Stimulated activated CD4-positive, alpha-beta T cell treated with anti-CD3 and anti-CD28 coated beads, Interleukin-2, amount 100 ng/mL, for 48 hours (primary cell): ENCODE measurements around the gene ZSWIM5.
"Not testable (repeated sequence)": the region's sequence is repeated elsewhere in the genome, so short reads cannot be mapped to it uniquely, and the experiment has no call there.

Experiments
- DNase-seq, 2 donors: peaks; one replicate each; pipeline ENCODE4 v3.0.0-alpha.2; 2020

The ZSWIM5 gene

DNA sequence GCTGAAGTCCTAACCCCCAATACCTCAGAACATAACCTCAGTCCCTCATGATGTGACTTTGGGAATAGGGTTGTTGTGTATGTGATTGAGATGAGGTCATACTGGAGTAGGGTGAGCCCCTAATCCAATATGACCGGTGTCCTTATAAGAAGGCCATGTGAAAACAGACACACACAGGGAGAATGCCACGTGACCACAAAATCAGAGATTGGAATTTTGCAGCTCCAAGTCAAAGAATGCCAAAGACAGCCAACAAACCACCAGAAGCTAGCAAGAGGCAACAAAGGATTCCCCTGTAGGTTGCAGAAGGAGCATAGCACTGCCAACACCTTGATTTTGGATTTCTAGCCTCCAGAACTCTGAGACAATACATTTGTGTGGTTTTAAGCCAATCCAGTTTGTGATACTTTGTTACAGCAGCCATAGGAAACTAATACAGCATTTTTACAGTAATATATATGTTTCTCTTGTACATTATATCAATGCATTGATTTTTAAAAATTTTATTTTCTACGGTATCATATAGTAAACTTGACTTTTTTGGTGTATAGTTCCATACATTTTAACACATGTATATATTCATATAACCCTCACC, 5.4 kb downstream of the ZSWIM5 start:
- no peak for DNase-seq

DNA sequence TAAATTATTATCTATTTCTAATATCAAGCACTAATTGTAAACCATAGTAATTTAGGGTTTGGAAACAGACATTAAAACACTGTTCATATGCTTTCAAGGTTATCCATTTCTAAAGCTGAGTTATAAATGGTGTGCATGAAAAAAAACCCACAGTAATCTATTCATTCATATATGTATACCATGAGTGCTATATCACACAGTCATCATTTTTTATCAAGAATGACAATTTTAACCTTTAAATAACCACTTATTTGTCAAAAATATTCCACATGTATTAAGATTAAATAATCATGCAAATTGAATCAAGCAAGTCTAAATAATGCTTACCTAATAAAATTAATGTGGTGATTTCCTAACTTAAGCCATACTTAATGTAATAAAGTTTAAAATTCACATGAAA, 6.0 kb downstream of the ZSWIM5 start:
- DNase-seq, result no peak

DNA sequence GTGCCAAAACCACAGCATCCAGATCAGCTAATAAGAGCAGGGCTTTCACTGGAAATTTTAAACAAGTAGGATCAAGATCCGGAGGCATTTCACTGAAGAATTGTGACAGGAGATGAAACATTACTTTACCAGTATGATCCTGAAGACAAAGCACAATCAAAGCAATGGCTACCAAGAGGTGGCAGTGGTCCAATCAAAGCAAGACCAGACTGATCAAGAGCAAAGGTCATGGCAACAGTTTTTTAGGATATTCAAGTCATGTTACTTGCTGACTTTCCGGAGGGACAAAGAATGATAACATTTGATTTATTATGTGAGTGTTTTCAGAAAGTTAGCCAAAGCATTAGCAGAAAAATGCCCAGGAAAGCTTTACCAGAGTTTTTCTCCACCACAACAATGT, 8.2 kb downstream of the ZSWIM5 start:
- no peak for DNase-seq

DNA sequence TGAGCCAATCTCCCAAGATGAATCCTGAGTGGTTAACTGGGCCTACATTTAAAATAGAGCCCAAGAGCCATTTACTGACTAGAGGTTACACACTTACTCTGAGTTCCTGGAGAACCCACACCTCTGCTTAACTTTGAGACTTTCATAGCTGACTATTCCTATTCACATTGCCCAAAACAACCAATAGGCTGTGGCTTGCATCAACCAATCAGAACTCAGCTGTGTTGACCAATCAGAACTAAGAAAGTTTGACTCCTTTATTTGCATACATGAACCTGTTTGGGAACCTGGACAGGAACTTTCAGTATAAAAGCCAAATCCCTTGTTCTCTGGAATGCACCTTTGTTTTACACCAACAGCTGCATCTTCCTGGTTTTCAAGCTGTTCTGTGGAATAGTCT, 9.5 kb downstream of the ZSWIM5 start:
- DNase-seq, result no peak

DNA sequence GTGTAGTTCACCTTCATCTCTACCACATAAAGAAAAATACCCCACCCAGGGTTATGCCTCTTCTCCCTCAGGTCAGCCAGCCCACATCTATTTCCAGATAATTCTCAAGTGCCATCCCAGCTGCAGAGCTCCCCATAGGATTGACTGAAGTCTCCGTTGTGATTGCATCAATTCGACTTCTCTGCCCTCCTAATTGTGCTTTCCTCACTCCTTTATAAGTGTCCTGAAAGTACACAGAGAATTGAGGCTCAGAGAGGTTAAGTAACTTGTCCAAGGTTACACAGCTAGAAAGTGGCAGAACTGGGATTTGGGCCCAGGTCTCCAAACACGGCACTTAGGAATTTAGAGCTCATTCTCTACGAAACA, 15.0 kb downstream of the ZSWIM5 start:
- DNase-seq, result no peak

DNA sequence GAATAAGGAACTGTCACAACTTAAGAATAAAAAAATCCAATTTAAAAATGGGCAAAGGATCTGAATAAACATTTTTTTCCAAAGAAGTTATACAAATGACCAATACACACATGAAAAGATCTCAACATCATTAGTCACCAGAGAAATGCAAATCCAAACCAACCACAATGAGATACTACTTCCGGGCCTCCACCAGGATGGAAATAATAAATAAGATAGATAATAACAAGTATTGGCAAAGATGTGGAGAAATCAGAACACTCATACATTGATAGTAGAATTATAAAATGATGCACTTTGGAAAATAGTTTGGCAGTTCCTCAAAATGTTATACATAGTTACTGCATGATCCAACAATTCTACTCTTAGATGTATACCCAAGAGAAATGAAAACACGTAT, 18.7 kb downstream of the ZSWIM5 start:
- DNase-seq, result no peak

DNA sequence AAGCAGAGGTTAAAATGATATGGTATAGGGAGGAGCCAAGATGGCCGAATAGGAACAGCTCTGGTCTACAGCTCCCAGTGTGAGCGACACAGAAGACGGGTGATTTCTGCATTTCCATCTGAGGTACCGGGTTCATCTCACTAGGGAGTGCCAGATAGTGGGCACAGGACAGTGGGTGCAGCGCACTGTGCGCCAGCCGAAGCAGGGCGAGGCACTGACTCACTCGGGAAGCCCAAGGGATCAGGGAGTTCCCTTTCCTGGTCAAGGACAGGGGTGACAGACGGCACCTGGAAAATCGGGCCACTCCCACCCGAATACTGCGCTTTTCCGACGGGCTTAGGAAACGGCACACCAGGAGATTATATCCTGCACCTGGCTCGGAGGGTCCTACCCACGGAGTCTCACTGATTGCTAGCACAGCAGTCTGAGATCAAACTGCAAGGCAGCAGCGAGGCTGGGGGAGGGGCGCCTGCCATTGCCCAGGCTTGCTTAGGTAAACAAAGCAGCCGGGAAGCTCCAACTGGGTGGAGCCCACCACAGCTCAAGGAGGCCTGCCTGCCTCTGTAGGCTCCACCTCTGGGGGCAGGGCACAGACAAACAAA, 26.4 kb downstream of the ZSWIM5 start:
- not testable (repeated sequence) for DNase-seq

DNA sequence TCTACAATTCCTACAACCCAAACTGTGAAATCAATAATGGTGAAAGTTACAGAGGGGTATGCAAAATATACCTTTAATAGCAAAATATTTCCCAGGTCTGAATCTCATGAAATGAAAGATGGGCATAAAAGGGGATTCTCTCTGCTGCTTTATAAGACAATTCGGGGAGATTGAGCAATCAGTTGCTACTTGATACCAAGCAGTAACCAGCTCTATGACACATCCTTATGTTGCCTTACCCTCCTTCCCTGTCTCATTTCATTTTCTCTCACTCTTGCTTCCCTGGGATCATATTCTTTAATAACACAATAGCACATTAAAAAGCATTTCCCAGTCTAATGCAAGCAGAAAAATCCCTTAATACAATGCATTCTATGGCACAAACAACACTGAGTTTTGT, 29.0 kb downstream of the ZSWIM5 start:
- no peak for DNase-seq

DNA sequence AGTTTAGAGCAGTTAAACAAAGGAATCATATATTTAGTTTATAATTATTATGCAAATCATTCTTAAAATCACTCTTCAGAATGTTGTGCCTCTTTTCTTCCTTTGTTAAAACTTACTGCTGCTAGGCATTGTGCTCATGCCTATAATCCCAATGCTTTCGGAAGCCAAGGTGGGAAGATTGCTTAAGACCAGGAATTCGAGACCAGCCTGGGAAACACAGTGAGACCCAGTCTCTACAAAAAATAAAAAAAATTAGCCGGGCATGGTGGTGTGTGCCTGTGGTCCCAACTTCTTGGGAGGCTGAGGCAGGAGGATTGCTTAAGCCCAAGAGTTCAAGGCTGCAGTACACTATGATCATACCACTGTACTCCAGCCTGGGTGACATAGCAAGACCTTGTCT, 33.6 kb downstream of the ZSWIM5 start:
- DNase-seq, result no peak

DNA sequence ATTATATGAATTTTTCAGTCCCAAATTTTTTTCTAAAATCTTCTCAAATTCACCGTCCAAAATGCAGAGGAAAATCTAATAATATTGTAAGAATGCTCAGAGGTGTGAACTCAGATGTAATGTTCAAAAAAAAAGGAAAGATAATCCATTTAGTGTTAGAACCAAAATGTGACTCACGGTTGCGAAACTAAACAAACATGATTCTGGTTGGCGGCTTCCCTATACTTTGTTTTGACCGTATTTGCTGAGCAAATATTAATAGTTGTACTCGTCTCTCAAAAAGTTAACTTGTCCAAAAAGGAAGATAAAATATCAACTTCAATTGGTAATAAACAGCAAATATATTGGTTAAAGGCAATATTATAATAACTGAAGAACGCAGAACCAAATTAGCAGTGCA, 34.4 kb downstream of the ZSWIM5 start:
- no peak for DNase-seq

DNA sequence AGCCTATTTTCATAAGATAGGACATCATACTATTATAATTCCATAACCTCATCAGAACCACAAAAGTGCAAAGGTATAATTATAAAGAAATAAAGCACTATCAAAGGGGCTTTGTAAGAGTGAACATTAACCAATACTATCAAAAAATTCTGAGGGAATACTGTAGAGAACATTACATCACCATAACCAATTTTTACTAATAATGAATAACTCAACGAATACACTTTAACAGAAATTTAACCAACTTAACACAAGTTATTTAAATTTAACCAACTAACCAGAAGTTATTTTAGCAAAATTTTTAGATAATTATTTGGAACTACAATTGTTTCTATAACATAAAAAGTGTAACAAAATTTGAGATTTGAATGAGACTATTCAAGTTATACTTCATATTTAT, 34.8 kb downstream of the ZSWIM5 start:
- DNase-seq, result no peak

DNA sequence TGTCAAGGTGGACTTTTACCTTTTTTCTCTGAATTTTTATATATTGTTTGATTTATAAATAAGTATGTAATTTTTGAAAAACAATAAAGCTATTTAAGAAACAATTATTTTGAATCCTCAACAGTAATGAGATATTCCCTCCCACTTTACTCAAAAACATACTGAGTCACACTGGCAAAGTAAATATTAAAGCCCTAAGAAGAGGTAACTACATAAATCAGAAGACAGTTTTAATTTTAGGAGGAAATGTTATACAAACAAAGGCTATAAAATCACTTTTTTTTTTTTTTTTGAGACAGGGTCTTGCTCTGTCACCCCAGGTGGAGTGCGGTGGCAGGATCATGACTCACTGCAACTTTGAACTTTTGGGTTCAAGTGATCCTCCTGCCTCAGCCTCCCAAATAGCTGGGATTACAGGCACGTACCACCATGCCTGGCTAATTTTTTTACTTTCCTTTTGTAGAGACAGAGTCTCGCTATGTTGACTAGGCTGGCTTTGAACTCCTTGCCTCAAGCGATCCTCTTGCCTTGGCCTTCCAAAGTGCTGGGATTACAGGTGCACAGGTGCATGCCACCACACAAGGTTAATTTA, 36.2 kb downstream of the ZSWIM5 start:
- DNase-seq, result no peak

DNA sequence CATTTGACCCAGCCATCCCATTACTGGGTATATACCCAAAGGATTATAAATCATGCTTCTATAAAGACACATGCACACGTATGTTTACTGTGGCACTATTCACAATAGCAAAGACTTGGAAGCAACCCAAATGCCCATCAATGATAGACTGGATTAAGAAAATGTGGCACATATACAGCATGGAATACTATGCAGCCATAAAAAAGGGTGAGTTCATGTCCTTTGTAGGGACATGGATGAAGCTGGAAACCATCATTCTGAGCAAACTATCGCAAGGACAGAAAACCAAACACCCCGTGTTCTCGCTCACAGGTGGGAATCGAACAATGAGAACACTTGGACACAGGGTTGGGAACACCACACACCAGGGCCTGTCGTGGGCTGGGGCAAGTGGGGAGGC, 38.5 kb downstream of the ZSWIM5 start:
- not testable (repeated sequence) for DNase-seq

DNA sequence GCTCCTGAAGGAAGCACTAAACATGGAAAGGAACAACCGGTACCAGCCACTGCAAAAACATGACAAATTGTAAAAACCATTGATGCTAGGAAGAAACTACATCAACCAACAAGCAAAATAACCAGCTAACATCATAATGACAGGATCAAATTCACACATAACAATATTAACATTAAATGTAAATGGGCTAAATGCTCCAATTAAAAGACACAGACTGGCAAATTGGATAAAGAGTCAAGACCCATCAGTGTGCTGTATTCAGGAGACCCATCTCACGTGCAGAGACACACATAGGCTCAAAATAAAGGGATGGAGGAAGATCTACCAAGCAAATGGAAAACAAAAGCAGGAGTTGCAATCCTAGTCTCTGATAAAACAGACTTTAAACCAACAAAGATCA, 42.1 kb downstream of the ZSWIM5 start:
- not testable (repeated sequence) for DNase-seq

DNA sequence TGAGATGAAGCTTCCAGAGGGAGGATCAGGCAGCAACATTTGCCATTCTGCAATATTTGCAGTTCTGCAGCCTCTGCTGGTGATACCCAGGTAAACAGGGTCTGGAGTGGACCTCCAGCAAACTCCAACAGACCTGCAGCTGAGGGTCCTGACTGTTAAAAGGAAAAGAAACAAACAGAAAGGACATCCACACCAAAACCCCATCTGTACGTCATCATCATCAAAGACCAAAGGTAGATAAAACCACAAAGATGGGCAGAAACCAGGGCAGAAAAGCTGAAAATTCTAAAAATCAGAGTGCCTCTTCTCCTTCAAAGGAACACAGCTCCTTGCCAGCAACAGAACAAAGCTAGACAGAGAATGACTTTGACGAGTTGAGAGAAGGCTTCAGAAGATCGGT, 43.3 kb downstream of the ZSWIM5 start:
- DNase-seq, result not testable (repeated sequence)

DNA sequence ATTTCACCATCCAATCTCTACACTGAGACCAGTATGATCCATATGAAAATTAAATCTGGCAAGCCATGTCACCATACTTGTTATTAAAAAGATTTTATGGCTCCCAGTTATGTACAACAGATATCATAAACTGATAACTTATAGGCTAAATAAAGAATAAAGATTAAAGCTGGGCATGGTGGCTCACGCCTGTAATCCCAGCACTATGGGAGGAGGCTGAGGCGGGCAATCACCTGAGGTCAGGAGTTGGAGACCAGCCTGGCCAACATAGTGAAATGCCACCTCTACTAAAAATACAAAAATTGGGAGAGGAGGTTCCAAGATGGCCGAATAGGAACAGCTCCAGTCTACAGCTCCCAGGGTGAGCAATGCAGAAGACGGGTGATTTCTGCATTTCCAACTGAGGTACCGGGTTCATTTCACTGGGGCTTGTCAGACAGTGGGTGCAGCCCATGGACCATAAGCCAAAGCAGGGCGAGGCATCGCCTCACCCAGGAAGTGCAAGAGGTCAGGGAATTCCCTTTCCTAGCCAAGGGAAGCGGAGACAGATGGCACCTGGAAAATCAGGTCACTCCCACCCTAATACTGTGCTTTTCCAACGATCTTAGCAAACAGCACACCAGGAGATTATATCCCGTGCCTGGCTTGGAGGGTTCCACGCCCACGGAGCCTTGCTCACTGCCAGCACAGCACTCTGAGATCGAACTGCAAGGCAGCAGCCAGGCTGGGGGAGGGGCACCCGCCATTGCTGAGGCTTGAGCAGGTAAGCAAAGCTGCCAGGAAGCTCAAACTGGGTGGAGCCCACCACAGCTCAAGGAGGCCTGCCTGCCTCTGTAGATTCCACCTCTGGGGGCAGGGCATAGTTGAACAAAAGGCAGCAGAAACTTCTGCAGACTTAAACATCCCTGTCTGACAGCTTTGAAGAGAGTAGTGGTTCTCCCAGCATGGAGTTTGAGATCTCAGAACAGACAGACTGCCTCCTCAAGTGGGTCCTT, 44.1 kb downstream of the ZSWIM5 start:
- DNase-seq, result not testable (repeated sequence)

DNA sequence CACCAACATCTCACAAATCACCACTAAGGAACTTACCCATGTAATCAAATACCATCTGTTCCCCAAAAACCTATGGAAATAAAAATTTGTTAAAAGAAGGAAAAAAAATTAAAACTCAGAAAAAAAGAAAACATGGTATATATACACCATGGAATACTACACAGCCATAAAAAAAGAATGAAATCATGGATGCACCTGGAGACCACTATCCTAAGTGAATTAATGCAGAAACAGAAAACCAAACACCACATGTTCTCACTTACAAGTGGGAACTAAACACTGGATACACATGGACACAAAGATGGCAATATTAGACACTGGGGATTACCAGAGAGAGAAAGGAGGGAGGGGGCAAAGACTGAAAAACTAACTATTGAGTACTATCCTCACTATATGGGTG, 50.4 kb downstream of the ZSWIM5 start:
- no peak for DNase-seq

DNA sequence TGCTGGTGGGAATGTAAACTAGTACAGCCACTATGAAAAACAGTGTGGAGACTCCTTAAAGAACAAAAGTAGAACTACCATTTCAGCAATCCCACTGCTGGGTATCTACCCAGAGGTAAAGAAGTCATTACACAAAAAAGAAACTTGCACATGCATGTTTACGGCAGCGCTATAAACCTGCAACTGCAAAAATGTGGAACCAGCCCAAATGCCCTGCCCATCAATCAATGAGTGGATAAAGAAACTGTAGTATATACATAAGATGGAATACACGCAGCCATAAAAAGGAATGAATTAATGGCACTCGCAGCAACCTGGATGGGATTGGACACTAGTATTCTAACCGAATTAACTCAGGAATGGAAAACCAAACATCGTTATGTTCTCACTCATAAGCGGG, 51.0 kb downstream of the ZSWIM5 start:
- no peak for DNase-seq

DNA sequence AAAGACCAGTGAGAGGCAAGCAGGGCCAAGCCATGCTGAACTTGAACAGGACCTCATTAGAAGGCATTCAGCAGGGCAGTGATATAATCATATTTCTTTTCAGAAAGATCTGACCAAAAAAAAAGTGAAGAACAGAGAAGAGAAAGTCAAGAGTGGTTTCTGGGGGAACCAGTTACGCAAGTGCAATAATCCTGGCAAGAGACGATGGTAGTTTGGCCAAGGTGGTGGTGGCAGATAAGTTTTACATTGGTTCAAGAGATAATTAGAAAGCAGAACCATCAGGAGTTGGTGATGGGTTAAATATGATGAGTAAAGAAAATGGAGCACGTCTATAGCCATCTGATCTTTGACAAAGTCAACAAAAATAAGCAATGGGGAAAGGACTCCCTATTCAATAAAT, 54.3 kb downstream of the ZSWIM5 start:
- DNase-seq, result no peak

DNA sequence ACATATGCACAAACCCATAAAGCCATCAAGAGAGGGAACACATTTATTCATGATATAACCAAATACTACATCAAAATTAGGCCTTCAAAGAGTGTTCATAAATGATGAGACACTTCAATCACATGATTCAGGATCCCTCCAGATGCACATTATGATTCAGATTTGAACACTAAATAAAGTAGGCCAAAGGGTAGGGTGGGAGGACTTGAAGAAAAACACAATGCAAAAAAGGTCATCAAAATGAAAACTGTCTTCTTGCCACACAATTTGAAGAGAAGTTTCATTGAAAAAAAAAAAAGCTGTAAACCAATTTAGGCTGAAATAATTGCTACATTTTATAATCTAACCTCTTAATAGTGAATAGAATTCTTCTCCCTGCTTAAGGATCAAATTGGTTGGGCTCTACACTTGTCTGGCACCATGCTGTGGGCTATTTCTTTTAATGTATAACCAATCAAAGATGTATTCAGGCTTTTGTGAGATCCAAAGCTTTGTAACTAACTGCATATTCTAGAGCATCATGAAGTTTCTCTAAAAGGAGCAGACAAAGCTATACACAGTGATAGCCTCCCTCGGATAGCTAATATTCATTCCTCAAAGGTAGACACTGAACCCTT, 58.1 kb downstream of the ZSWIM5 start:
- no peak for DNase-seq

DNA sequence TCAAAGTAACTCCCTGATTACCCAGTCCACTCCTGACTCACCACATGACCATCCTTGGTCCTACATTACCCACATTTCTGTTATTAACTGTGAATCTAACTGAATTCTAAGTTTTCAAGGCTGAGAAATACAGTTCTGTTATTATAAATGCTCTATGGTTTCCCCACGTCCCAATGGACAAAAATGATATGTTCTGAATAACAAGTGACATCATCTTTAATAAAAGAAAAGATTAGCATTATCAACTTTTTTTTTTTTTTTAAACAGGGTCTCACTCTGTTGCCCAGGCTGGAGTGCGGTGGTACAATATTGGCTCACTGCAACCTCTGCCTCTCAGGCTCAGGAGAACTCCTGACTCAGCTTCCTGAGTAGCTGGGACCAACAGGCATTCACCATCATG, 59.6 kb downstream of the ZSWIM5 start:
- no peak for DNase-seq

DNA sequence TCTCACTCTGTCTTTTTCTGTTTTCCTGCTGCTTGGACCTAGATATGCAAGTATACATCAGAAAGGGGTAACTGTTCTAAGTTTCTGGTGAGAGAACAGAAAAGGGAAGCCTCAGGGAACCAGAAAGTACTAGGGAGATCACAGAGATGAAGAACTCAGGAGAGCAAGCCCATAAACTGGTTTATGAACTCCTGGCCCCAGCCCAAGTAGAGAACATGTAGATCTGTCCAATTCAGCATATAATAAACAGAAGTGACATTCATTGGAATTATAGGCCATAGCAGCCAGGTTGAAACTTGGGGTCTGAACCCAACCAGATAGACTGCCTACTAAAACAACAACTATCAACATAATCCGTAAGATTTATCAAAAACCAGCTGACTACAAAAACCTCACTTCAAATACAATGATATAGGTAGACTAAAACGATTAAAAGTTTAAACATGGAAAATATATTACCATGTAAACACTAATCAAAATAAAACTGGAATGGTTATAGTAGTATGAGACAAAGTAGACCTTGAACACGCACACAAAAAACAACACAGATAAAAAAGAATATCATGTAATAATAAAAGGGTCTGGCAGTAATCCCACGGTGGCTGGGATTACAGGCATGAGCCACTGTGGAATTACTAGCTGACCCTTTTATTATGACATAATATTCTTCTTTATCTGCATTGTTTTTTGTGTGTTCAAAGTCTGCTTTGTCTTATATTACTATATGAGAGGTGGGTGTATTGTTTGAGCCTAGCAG, 65.0 kb downstream of the ZSWIM5 start:
- DNase-seq, result no peak

DNA sequence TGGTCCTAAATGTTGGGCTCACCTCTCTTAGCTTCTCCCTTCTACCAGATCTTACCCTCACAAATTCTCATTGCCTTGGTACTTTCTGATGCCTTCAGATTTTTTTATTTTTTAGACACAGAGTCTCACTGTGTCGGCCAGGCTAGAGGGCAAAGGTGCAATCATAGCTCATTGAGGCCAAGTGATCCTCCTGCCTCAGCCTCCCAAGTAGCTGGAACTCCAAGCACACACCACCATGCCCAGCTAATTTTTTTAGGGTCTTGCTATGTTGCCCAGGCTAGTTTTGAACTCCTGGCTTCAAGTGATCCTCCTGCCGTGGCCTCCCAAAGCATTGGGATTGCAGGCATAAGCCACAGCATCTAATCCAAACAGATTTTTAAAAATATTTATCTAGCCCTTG, 69.4 kb downstream of the ZSWIM5 start:
- DNase-seq, result no peak
